IMR-90 (cell line): ENCODE measurements around the gene AP3B1. TPM values are rescaled to one million over a fixed set of nuclear protein-coding genes. Genes with fewer than 3 reads are reported as not detected.

ENCODE experiments used
- ATAC-seq: fragments of 200-7000 bp; cut with Tn5 transposase; 2 replicates; pipeline ENCODE4 v1.9.1; 2020; ENCODE audit warnings: low read depth, mild to moderate bottlenecking, moderate library complexity
- BruUV-seq: library from RNA; stranded (reverse); fragments of 400-500 nt; replicated peaks from 2 replicates; lab custom pipeline; 2021; lab: Mats Ljungman, UMichigan
- CTCF ChIA-PET: fragments of 300-600 bp; formaldehyde crosslinking; extraction: SDS; loops from one replicate; lab custom pipeline; 2021; ENCODE audit warnings: antibody characterized with exemption; lab: Yijun Ruan, JAX
- POLR2A ChIA-PET: fragments of 300-600 bp; sonication (Branson Sonifier 250); formaldehyde crosslinking; loops from one replicate; lab custom pipeline; 2022; ENCODE audit warnings: antibody characterized with exemption; ENCODE audit not compliant: unreplicated experiment; lab: Charles Lee
- DNase-seq: peaks from one replicate; pipeline ENCODE4 v3.0.0; 2013
- H2AFZ ChIP-seq: replicated peaks from 2 replicates; pipeline ENCODE3; 2013; ENCODE audit warnings: low read length, mild to moderate bottlenecking; ENCODE audit not compliant: poor library complexity
- H2AK5ac ChIP-seq: 2 replicates; pipeline ENCODE4 v1.6.1; 2013; ENCODE audit warnings: low read depth, low read length, inconsistent platforms
- H2AK9ac ChIP-seq: replicated peaks from 2 replicates; pipeline ENCODE3; 2013; ENCODE audit warnings: mild to moderate bottlenecking, low read depth, low read length, moderate library complexity; ENCODE audit not compliant: poor library complexity
- H2BK120ac ChIP-seq: 2 replicates; pipeline ENCODE4 v1.6.1; 2013; ENCODE audit warnings: low read depth, low read length, inconsistent platforms
- H2BK15ac ChIP-seq: 3 replicates; pipeline ENCODE4 v1.6.1; 2013; ENCODE audit warnings: low read depth, low read length, inconsistent platforms
- H2BK20ac ChIP-seq: 2 replicates; pipeline ENCODE4 v1.6.1; 2013; ENCODE audit warnings: low read depth, mild to moderate bottlenecking, inconsistent platforms, low read length, moderate library complexity
- H2BK5ac ChIP-seq: 2 replicates; pipeline ENCODE4 v1.6.1; 2013; ENCODE audit warnings: mild to moderate bottlenecking, low read depth, low read length, inconsistent platforms; ENCODE audit not compliant: poor library complexity, severe bottlenecking
- H3K14ac ChIP-seq: replicated peaks from 2 replicates; pipeline ENCODE4 v1.6.1; 2013; ENCODE audit warnings: low read depth, low read length, inconsistent platforms
- H3K18ac ChIP-seq: 2 replicates; pipeline ENCODE4 v1.6.1; 2013; ENCODE audit warnings: low read depth, low read length, control low read depth
- H3K23ac ChIP-seq: 2 replicates; pipeline ENCODE4 v1.6.1; 2013; ENCODE audit warnings: low read depth, low read length, inconsistent platforms
- H3K27ac ChIP-seq: 2 replicates; pipeline ENCODE4 v1.5.1; 2013; ENCODE audit warnings: mild to moderate bottlenecking, control low read depth, low read length; ENCODE audit not compliant: insufficient read depth
- H3K27me3 ChIP-seq: 2 replicates; pipeline ENCODE4 v1.6.1; 2013; ENCODE audit warnings: low read length; ENCODE audit not compliant: control insufficient read depth, insufficient read depth
- H3K36me3 ChIP-seq: 2 replicates; pipeline ENCODE4 v1.6.1; 2013; ENCODE audit warnings: low read length, mixed read lengths; ENCODE audit not compliant: control insufficient read depth, insufficient read depth
- H3K4ac ChIP-seq: 2 replicates; pipeline ENCODE4 v1.6.1; 2013; ENCODE audit warnings: low read depth, low read length, inconsistent platforms
- H3K4me1 ChIP-seq: 2 replicates; pipeline ENCODE4 v1.6.1; 2013; ENCODE audit warnings: low read length, mixed read lengths; ENCODE audit not compliant: control insufficient read depth, insufficient read depth
- H3K4me2 ChIP-seq: 2 replicates; pipeline ENCODE4 v1.6.1; 2013; ENCODE audit warnings: low read depth, mild to moderate bottlenecking, control low read depth, low read length, moderate library complexity
- H3K4me3 ChIP-seq: 2 replicates; pipeline ENCODE4 v1.5.1; 2013; ENCODE audit warnings: low read depth, mild to moderate bottlenecking, control low read depth, low read length, moderate library complexity; ENCODE audit not compliant: insufficient read depth
- H3K56ac ChIP-seq: 2 replicates; pipeline ENCODE4 v1.6.1; 2013; ENCODE audit warnings: low read length, inconsistent platforms; ENCODE audit not compliant: insufficient read depth; ENCODE audit errors: extremely low read depth
- H3K79me1 ChIP-seq, 2 experiments: 2 replicates each; pipeline ENCODE4 v1.6.1; 2013; ENCODE audit warnings: low read length in 2 of 2, inconsistent platforms in 1 of 2, low read depth in 1 of 2
- H3K9ac ChIP-seq: 2 replicates; pipeline ENCODE4 v1.6.1; 2013; ENCODE audit warnings: low read depth, low read length, control low read depth
- H3K9me1 ChIP-seq: 2 replicates; pipeline ENCODE4 v1.6.1; 2013; ENCODE audit warnings: low read length, inconsistent platforms; ENCODE audit not compliant: insufficient read depth
- H3K9me3 ChIP-seq: 2 replicates; pipeline ENCODE4 v1.6.1; 2013; ENCODE audit warnings: low read length; ENCODE audit not compliant: control insufficient read depth, insufficient read depth
- H4K20me1 ChIP-seq: 2 replicates; pipeline ENCODE4 v1.6.1; 2013; ENCODE audit warnings: low read length, inconsistent platforms; ENCODE audit not compliant: insufficient read depth
- H4K5ac ChIP-seq: 2 replicates; pipeline ENCODE4 v1.6.1; 2013; ENCODE audit warnings: mild to moderate bottlenecking, low read depth, low read length, control low read depth
- H4K8ac ChIP-seq, 2 experiments: 2 replicates each; pipeline ENCODE4 v1.6.1; 2013; ENCODE audit warnings: low read depth in 2 of 2, low read length in 2 of 2, control low read depth in 1 of 2, inconsistent platforms in 1 of 2
- H4K91ac ChIP-seq: 2 replicates; pipeline ENCODE4 v1.6.1; 2013; ENCODE audit warnings: low read depth, low read length, inconsistent platforms; ENCODE audit not compliant: insufficient read depth
- BHLHE40 ChIP-seq: fragments of 150-350 bp; IDR thresholded peaks from 2 replicates; pipeline ENCODE4 v1.6.1; 2016; ENCODE audit warnings: mild to moderate bottlenecking, low read depth, low read length
- CTCF ChIP-seq: conservative IDR thresholded peaks from 2 replicates; pipeline ENCODE4 v1.5.1; 2012; ENCODE audit warnings: mild to moderate bottlenecking, low read depth, low read length, improper control_type of control experiment
- MAZ ChIP-seq: IDR thresholded peaks from 2 replicates; pipeline ENCODE4 v1.6.1; 2012; ENCODE audit warnings: low read depth, mild to moderate bottlenecking, low read length, improper control_type of control experiment, moderate library complexity, borderline replicate concordance
- POLR2A ChIP-seq: IDR thresholded peaks from 2 replicates; pipeline ENCODE4 v1.6.1; 2012; ENCODE audit warnings: mild to moderate bottlenecking, low read depth, low read length
- RFX5 ChIP-seq: IDR thresholded peaks from 2 replicates; pipeline ENCODE4 v1.8.0; 2012; ENCODE audit warnings: low read depth, mild to moderate bottlenecking, low read length, moderate library complexity
- WGBS, 2 experiments: methylation state at CpG; one replicate each; pipeline versions ENCODE4 v1.1.5 to v1.1.7; 2013; ENCODE audit warnings: missing lambda C conversion rate in 2 of 2; ENCODE audit not compliant: insufficient read length in 1 of 2; ENCODE audit errors: extremely low coverage in 2 of 2; 5-methylcytosine and 5-hydroxymethylcytosine counted together
- dilution Hi-C: fragments of 300-500 bp; cut with HindIII; formaldehyde crosslinking; loops from one replicate; pipeline ENCODE4 v1.14.3; 2018; ENCODE audit warnings: low sequenced_read_pairs; ENCODE audit not compliant: unreplicated experiment
- in situ Hi-C: fragments of 300-500 bp; cut with MboI; formaldehyde crosslinking; loops from 3 replicates; pipeline ENCODE4 v1.14.3; 2019; ENCODE audit warnings: low sequenced_read_pairs, inconsistent platforms, mixed read lengths
- intact Hi-C: fragments of 100-400 bp; cut with micrococcal nuclease; formaldehyde crosslinking; loops from 2 replicates; pipeline ENCODE4 v1.10.0; 2022
- polyA plus RNA-seq, 3 experiments: library from polyadenylated mRNA; depleted of rRNA; stranded (reverse); fragments of >200 nt; gene quantifications; 2 replicates each; pipeline ENCODE4 v1.2.3, GENCODE V29; 2012; ENCODE audit warnings: low replicate concordance in 1 of 3
- total RNA-seq: library from RNA; depleted of rRNA; stranded (reverse); fragments of >200 nt; gene quantifications from 2 replicates; pipeline ENCODE4 v1.2.3, GENCODE V29; 2012

Gene AP3B1
- total and polyA plus RNA-seq, 2 of the 4 experiments (the other 2 are of a cell fraction): 33.1 to 59.0 TPM

DNA sequence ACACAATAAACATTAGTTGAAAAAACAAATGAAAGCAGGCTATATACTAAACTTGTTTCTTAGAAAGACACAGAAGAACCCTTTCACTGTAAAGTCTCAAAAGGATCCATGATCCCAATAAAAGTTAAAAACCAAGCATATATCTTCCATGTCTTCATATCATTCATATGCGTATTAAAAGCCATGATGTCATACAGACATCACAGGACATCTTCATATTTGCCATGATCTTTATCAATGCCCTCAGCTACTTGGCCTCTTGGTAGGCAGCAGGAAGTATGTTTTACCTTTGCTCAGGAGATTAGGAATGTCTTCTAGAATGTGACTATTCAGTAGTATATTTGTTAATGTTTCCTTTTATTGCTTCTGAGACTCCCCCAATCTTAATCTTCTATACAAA lies 16.8 kb downstream of the AP3B1 start:
- no peak overlapping the region for H3K4me2 ChIP-seq
- H4K5ac ChIP-seq: no peak overlapping the region
- H3K4ac ChIP-seq: no peak overlapping the region
- no peak overlapping the region for H3K56ac ChIP-seq
- no peak overlapping the region for H2AK9ac ChIP-seq
- H3K27me3 ChIP-seq: no peaks in the 10 kb centered on the region
- ChIA-PET POLR2A (no interaction called here), CTCF (no interaction called here)
- intact Hi-C loops (no loop called here), dilution Hi-C loops (no loop called here), in situ Hi-C loops (loop anchor here (10.0 kb wide), 1 partner anchor 413 kb away; no protein-coding TSS in a partner anchor)
- H2BK20ac ChIP-seq: no peak overlapping the region
- H3K23ac ChIP-seq: no peak overlapping the region
- no peak overlapping the region for H2BK15ac ChIP-seq
- H3K14ac ChIP-seq: no peak overlapping the region
- BruUV-seq: no TSS peak
- no peak overlapping the region for H3K18ac ChIP-seq
- H3K4me1 ChIP-seq: peaks cover 3% of the 10 kb centered on the region; the same call in 1 of the 2 replicates
- DNase-seq (no peak), ATAC-seq (no peak)
- peaks cover 10% of the 10 kb centered on the region; the same call in 1 of the 2 replicates for H3K9me1 ChIP-seq
- no peak overlapping the region for H2BK120ac ChIP-seq
- no peak overlapping the region for H4K91ac ChIP-seq
- no peak overlapping the region for H3K4me3 ChIP-seq
- H2BK5ac ChIP-seq: no peak overlapping the region
- no peak overlapping the region for H2AFZ ChIP-seq
- H3K9ac ChIP-seq: no peak overlapping the region
- TF ChIP-seq CTCF: no peak
- TF ChIP-seq BHLHE40: no peak
- TF ChIP-seq MAZ: no peak
- TF ChIP-seq POLR2A: no peak
- TF ChIP-seq RFX5: no peak
- peaks cover 33% of the 10 kb centered on the region for H4K20me1 ChIP-seq
- no CpG with 5 or more reads among the region's 1 CpG for WGBS, 2 experiments
- peaks cover 32 to 70% of the 10 kb centered on the region in 2 experiments for H3K79me1 ChIP-seq
- peaks cover 4% of the 10 kb centered on the region for H3K36me3 ChIP-seq
- H4K8ac ChIP-seq: no peak overlapping the region
- H3K27ac ChIP-seq: no peak overlapping the region
- H3K9me3 ChIP-seq: peaks cover 3% of the 10 kb centered on the region; the same call in 1 of the 2 replicates
- H2AK5ac ChIP-seq: no peak overlapping the region
